T-cell (primary cell): Measurements from ENCODE around the gene WDFY4. TPM values are rescaled to one million over a fixed set of nuclear protein-coding genes. Genes with fewer than 3 reads are reported as not detected.
A peak's percentile ranks its signal among the peaks of the same experiment; 100 is the strongest.

Experiments used
- ATAC-seq, 4 experiments: fragments of 200-7000 bp in 3 of 4; fragments of 150-1000 bp in 1 of 4; cut with Tn5 transposase; replicated peaks in 1 of 4; 1 replicate in 3 of 4; 2 replicates in 1 of 4; pipeline ENCODE4 v1.10.0; 2021; ENCODE audit warnings: moderate library complexity in 3 of 4, mild to moderate bottlenecking in 2 of 4, moderate number of reproducible peaks in 1 of 4
- CTCF ChIA-PET, 2 donors: fragments of 300-600 bp; sonication (Branson Sonifier 250); formaldehyde crosslinking; loops; one replicate each; lab custom pipeline; 2022; ENCODE audit warnings: antibody characterized with exemption in 2 of 2; lab: Charles Lee
- POLR2A ChIA-PET, 2 donors: fragments of 300-600 bp; sonication (Branson Sonifier 250); formaldehyde crosslinking; loops; one replicate each; lab custom pipeline; 2022; ENCODE audit warnings: antibody characterized with exemption in 2 of 2; lab: Charles Lee
- DNase-seq, 35 experiments: peaks; one replicate each; pipeline versions ENCODE4 v3.0.0 to v3.0.0-alpha.2; 2013 to 2023
- H3K27ac ChIP-seq: one replicate; pipeline ENCODE4 v1.5.1; 2013; ENCODE audit warnings: low read length
- H3K27me3 ChIP-seq, 2 experiments: replicated peaks in 1 of 2; 1 replicate in 1 of 2; 2 replicates in 1 of 2; pipeline versions ENCODE4 v1.6.1 to v1.7.0; 2013; ENCODE audit warnings: low read length in 1 of 2, mixed read lengths in 1 of 2; ENCODE audit not compliant: control insufficient read depth in 2 of 2, insufficient read depth in 2 of 2; ENCODE audit errors: extremely low read depth in 1 of 2
- H3K36me3 ChIP-seq, 2 donors: 1 replicate in 1 of 2; 2 replicates in 1 of 2; pipeline versions ENCODE4 v1.6.1 to v1.7.0; 2013; ENCODE audit warnings: low read length in 1 of 2; ENCODE audit not compliant: control insufficient read depth in 2 of 2, insufficient read depth in 1 of 2; ENCODE audit errors: extremely low read depth in 1 of 2
- H3K4me1 ChIP-seq, 2 experiments: 1 replicate in 1 of 2; 2 replicates in 1 of 2; pipeline versions ENCODE4 v1.6.1 to v1.7.0; 2013; ENCODE audit warnings: low read length in 2 of 2, mixed read lengths in 1 of 2; ENCODE audit not compliant: insufficient read depth in 2 of 2, control insufficient read depth in 1 of 2; ENCODE audit errors: extremely low read depth in 1 of 2
- H3K4me3 ChIP-seq, 2 donors: 1 replicate in 1 of 2; 2 replicates in 1 of 2; pipeline versions ENCODE4 v1.5.1 to v1.7.0; 2013; ENCODE audit warnings: mild to moderate bottlenecking in 2 of 2, low read length in 1 of 2, moderate library complexity in 1 of 2; ENCODE audit not compliant: control insufficient read depth in 1 of 2; ENCODE audit errors: extremely low read depth in 1 of 2
- H3K9me3 ChIP-seq: 2 replicates; pipeline ENCODE4 v1.7.0; 2013
- H3K27ac Mint-ChIP-seq, 2 donors: one replicate each; pipeline ENCODE4 v1.8.0; 2020 to 2021; ENCODE audit warnings: mild to moderate bottlenecking in 2 of 2, mixed read lengths in 2 of 2
- H3K27me3 Mint-ChIP-seq, 2 donors: one replicate each; pipeline ENCODE4 v1.8.0; 2021 to 2022; ENCODE audit warnings: mixed read lengths in 2 of 2
- H3K36me3 Mint-ChIP-seq: one replicate; pipeline ENCODE4 v1.8.0; 2021; ENCODE audit warnings: mixed read lengths
- H3K4me1 Mint-ChIP-seq, 3 donors: one replicate each; pipeline ENCODE4 v1.8.0; 2020 to 2022; ENCODE audit warnings: mixed read lengths in 3 of 3, mild to moderate bottlenecking in 1 of 3
- H3K4me3 Mint-ChIP-seq, 3 donors: one replicate each; pipeline ENCODE4 v1.8.0; 2020 to 2022; ENCODE audit warnings: mild to moderate bottlenecking in 3 of 3, mixed read lengths in 3 of 3, moderate library complexity in 3 of 3
- H3K9me3 Mint-ChIP-seq, 3 donors: one replicate each; pipeline ENCODE4 v1.8.0; 2020 to 2022; ENCODE audit warnings: mixed read lengths in 3 of 3
- WGBS: methylation state at CpG from one replicate; pipeline ENCODE4 v1.1.5; 2013; ENCODE audit warnings: missing lambda C conversion rate; ENCODE audit not compliant: insufficient coverage; 5-methylcytosine and 5-hydroxymethylcytosine counted together
- total RNA-seq, 35 experiments: library from RNA in 6 of 35; stranded (reverse) in 6 of 35; fragments of 120-200 nt in 1 of 35; gene quantifications; one replicate each; pipeline versions ENCODE4 v1.2.1 to v1.2.4 and lab custom pipeline; 2013 to 2026

WDFY4 gene
- total RNA-seq, 5 donors from 2014 or later (not counting 1 experiment from before 2014, with no cell fraction given) = 2.6 to 15.5 (median 4.2) TPM

GRCh38 chr10:48742891-48743860, 58.5 kb downstream of the WDFY4 start:
- DNase-seq (no peak), ATAC-seq (peak in 1 of 4 experiments; percentile 34)
- peaks cover 0 to 5% of the 10 kb centered on the region in 2 donors for H3K27me3 Mint-ChIP-seq
- peaks cover 0 to 9% (median 8%) of the 10 kb centered on the region in 3 donors for H3K9me3 Mint-ChIP-seq
- no peaks in the 10 kb centered on the region for H3K36me3 Mint-ChIP-seq
- H3K4me3 ChIP-seq = no peak overlapping the region
- H3K4me1 ChIP-seq = no peaks in the 10 kb centered on the region
- no peaks in the 10 kb centered on the region for H3K4me1 Mint-ChIP-seq
- H3K9me3 ChIP-seq = no peaks in the 10 kb centered on the region
- no peaks in the 10 kb centered on the region for H3K36me3 ChIP-seq
- no peak overlapping the region for H3K4me3 Mint-ChIP-seq
- CTCF ChIA-PET = interaction anchor here (0.5 to 1.2 kb wide), 3 partner anchors 11 to 141 kb away, joined by 3 to 5 read pairs (median 3); no protein-coding TSS in a partner anchor
- H3K27me3 ChIP-seq = peaks cover 0 to 7% of the 10 kb centered on the region in 2 experiments
- no peak overlapping the region for H3K27ac ChIP-seq
- H3K27ac Mint-ChIP-seq = no peak overlapping the region
- whole genome bisulfite sequencing = 78% methylated on average over 13 of the region's 18 CpGs
- POLR2A ChIA-PET = no interaction called here

DNA sequence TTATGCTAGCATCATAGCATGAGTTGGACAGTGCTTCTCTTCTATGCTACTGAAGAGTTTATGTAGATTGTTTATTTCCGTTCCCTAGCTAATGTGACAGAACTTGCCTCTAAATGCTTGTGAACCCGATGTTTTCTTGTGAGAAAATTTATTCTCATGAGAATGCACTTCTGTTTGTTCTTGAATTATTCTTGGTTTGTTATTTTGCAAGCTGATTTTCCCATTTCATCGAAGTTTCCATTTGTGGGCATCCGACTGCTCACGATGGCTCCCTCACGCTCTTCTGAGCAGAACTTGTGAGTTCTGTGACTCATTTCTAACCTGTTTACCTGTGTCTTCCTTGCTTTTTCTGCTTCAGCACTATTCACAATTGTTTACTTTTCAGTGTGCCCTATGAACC, 59.9 kb downstream of the WDFY4 start:
- ChIA-PET CTCF (no interaction called here), POLR2A (no interaction called here)
- Histone ChIP-seq H3K9me3 (no peaks in the 10 kb centered on the region), H3K27me3 (peaks cover 0 to 7% of the 10 kb centered on the region in 2 experiments), H3K27ac (no peak overlapping the region), H3K4me1 (no peaks in the 10 kb centered on the region), H3K4me3 (no peak overlapping the region), H3K36me3 (no peaks in the 10 kb centered on the region)
- WGBS = 61% methylated on average over 6 of the region's 6 CpGs
- Mint-ChIP-seq H3K27me3 (peaks cover 0 to 2% of the 10 kb centered on the region in 2 donors), H3K27ac (no peak overlapping the region), H3K9me3 (peaks cover 0 to 9% (median 8%) of the 10 kb centered on the region in 3 donors), H3K4me1 (no peaks in the 10 kb centered on the region), H3K4me3 (no peak overlapping the region), H3K36me3 (no peaks in the 10 kb centered on the region)
- ATAC-seq (no peak), DNase-seq (no peak)

GRCh38 chr10:48745662-48746245, 61.1 kb downstream of the WDFY4 start:
- H3K27me3 Mint-ChIP-seq = no peaks in the 10 kb centered on the region
- H3K36me3 ChIP-seq = no peaks in the 10 kb centered on the region
- CTCF ChIA-PET = no interaction called here

DNA sequence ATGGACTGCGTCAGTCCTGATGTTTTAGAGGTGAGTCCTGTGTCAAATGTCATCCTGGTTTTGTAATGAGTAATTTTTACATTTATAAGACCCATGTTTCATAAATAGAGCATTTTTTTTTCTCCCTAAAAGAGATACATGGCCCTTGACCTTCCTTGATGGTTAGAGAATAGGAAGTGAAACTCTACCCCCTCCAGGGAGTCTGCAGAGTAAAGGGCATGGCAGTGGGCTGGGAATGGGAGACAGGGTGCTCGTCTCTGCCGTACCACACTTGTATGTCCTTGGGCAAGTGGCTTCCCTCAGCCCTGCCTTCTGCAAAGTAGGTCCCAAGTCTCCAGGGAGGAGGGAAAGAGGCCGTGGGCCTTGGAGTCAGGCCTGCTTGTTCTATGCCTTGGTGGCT, 63.9 kb downstream of the WDFY4 start:
- Mint-ChIP-seq H3K9me3 (peaks cover 0 to 9% (median 8%) of the 10 kb centered on the region in 3 donors), H3K27me3 (peaks cover 0 to 4% of the 10 kb centered on the region in 2 donors), H3K4me3 (no peak overlapping the region), H3K36me3 (no peaks in the 10 kb centered on the region), H3K27ac (no peak overlapping the region), H3K4me1 (no peaks in the 10 kb centered on the region)
- CTCF ChIA-PET = no interaction called here
- Histone ChIP-seq H3K27me3 (peaks cover 0 to 5% of the 10 kb centered on the region in 2 experiments), H3K4me1 (no peaks in the 10 kb centered on the region), H3K9me3 (no peaks in the 10 kb centered on the region), H3K27ac (no peak overlapping the region), H3K36me3 (no peaks in the 10 kb centered on the region), H3K4me3 (no peak overlapping the region)
- ATAC-seq (no peak), DNase-seq (no peak)
- WGBS = no CpG with 5 or more reads among the region's 4 CpGs
- POLR2A ChIA-PET = no interaction called here

More at GRCh38 chr10:48745662-48746245, 61.1 kb downstream of the WDFY4 start:
- Histone ChIP-seq H3K27me3 (peaks cover 0 to 10% of the 10 kb centered on the region in 2 experiments), H3K9me3 (no peaks in the 10 kb centered on the region), H3K27ac (no peak overlapping the region), H3K4me1 (no peaks in the 10 kb centered on the region), H3K4me3 (no peak overlapping the region)
- peaks cover 0 to 9% (median 8%) of the 10 kb centered on the region in 3 donors for H3K9me3 Mint-ChIP-seq
- no peaks in the 10 kb centered on the region for H3K4me1 Mint-ChIP-seq
- no peak overlapping the region for H3K4me3 Mint-ChIP-seq
- POLR2A ChIA-PET = no interaction called here
- no peak for DNase-seq
- H3K27ac Mint-ChIP-seq = no peak overlapping the region
- WGBS = 96% methylated on average over 19 of the region's 27 CpGs
- no peak for ATAC-seq
- no peaks in the 10 kb centered on the region for H3K36me3 Mint-ChIP-seq

DNA sequence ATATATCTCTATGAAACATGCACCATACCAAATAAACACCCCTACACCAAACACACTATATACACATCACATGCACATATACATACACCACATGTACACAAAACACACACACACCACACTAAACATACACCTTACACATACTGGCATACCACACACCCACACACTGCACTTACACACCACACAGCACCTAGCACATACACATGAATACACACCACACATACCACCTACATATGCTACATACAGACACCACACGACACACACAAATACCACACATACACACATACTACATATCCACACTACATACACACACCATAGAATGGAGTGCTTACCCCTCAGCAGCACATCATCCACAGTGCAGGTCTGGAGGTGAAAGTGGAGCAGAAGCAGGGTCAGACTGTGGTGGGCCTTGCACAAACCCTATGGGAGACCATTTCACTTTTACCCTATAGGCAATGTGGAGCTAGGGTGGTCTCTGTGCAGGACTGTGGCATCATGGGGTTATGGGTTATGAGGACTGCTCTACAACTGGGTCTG, 64.6 kb downstream of the WDFY4 start:
- Histone ChIP-seq H3K27ac (no peak overlapping the region), H3K27me3 (peaks cover 0 to 5% of the 10 kb centered on the region in 2 experiments), H3K4me1 (no peaks in the 10 kb centered on the region), H3K9me3 (no peaks in the 10 kb centered on the region), H3K4me3 (no peak overlapping the region), H3K36me3 (no peaks in the 10 kb centered on the region)
- no peaks in the 10 kb centered on the region for H3K4me1 Mint-ChIP-seq
- H3K27me3 Mint-ChIP-seq = peaks cover 0 to 4% of the 10 kb centered on the region in 2 donors
- no peaks in the 10 kb centered on the region for H3K36me3 Mint-ChIP-seq
- ATAC-seq = peak in 1 of 4 experiments; percentile 19
- H3K27ac Mint-ChIP-seq = no peak overlapping the region
- ChIA-PET POLR2A (no interaction called here), CTCF (no interaction called here)
- peaks cover 0 to 9% (median 8%) of the 10 kb centered on the region in 3 donors for H3K9me3 Mint-ChIP-seq
- H3K4me3 Mint-ChIP-seq = no peak overlapping the region
- no peak for DNase-seq
- WGBS = no CpG with 5 or more reads among the region's 1 CpG

- no peaks in the 10 kb centered on the region for H3K36me3 ChIP-seq
- H3K27me3 ChIP-seq = peaks cover 0 to 5% of the 10 kb centered on the region in 2 experiments
- no peak overlapping the region for H3K27ac ChIP-seq
- 40% methylated on average over 1 of the region's 1 CpG for WGBS
- DNase-seq = no peak
- H3K4me1 ChIP-seq = no peaks in the 10 kb centered on the region
- H3K36me3 Mint-ChIP-seq = no peaks in the 10 kb centered on the region
- no peak overlapping the region for H3K4me3 Mint-ChIP-seq
- POLR2A ChIA-PET = no interaction called here
- no peaks in the 10 kb centered on the region for H3K4me1 Mint-ChIP-seq
- H3K9me3 ChIP-seq = no peaks in the 10 kb centered on the region
- peaks cover 0 to 9% (median 8%) of the 10 kb centered on the region in 3 donors for H3K9me3 Mint-ChIP-seq
- H3K27ac Mint-ChIP-seq = no peak overlapping the region
- CTCF ChIA-PET = no interaction called here
- peaks cover 0 to 4% of the 10 kb centered on the region in 2 donors for H3K27me3 Mint-ChIP-seq
- no peak for ATAC-seq
- H3K4me3 ChIP-seq = no peak overlapping the region
These were observed 65.3 kb downstream of the WDFY4 start for GRCh38 chr10:48750019-48750418.
